HG02970 (cell line): ENCODE data around the gene AHSG.

ENCODE experiments used
- ATAC-seq: cut with Tn5 transposase; IDR thresholded peaks from one replicate; pipeline ENCODE4 v1.9.1; 2021; ENCODE audit warnings: mild to moderate bottlenecking, moderate library complexity, moderate number of reproducible peaks; ENCODE audit not compliant: unreplicated experiment, low FRiP score

Gene AHSG

GRCh38 chr3:186590580-186591295, 22.1 kb upstream of the AHSG start:
- ATAC-seq: no peak

GRCh38 chr3:186592682-186593081, 20.2 kb upstream of the AHSG start:
- ATAC-seq: no peak

GRCh38 chr3:186593862-186594261, 19.0 kb upstream of the AHSG start:
- ATAC-seq: no peak

- no peak for ATAC-seq
Measured at GRCh38 chr3:186594591-186595113, 18.2 kb upstream of the AHSG start.

- ATAC-seq: no peak
Measured at GRCh38 chr3:186596568-186597287, 16.1 kb upstream of the AHSG start.

GRCh38 chr3:186598108-186598784, 14.6 kb upstream of the AHSG start:
- no peak for ATAC-seq

- no peak for ATAC-seq
Measured at GRCh38 chr3:186598794-186599141, 14.1 kb upstream of the AHSG start.

- ATAC-seq: no peak
Measured at GRCh38 chr3:186599142-186599784, 13.6 kb upstream of the AHSG start.

- no peak for ATAC-seq
Measured at GRCh38 chr3:186599785-186600166, 13.1 kb upstream of the AHSG start.

- no peak for ATAC-seq
Measured at GRCh38 chr3:186600896-186601295, 12.0 kb upstream of the AHSG start.

- ATAC-seq: no peak
Measured at GRCh38 chr3:186603159-186603558, 9.7 kb upstream of the AHSG start.

- ATAC-seq: no peak
Measured at GRCh38 chr3:186605078-186605477, 7.8 kb upstream of the AHSG start.

- no peak for ATAC-seq
Measured at GRCh38 chr3:186605561-186606545, 7.0 kb upstream of the AHSG start.

- ATAC-seq: no peak
Measured at GRCh38 chr3:186608624-186609215, 4.1 kb upstream of the AHSG start.

GRCh38 chr3:186609247-186609868, 3.5 kb upstream of the AHSG start:
- no peak for ATAC-seq

- ATAC-seq: no peak
Measured at GRCh38 chr3:186612065-186612464, 795 bp upstream of the AHSG start.

- ATAC-seq: no peak
Measured at GRCh38 chr3:186613637-186614265, 891 bp downstream of the AHSG start.

GRCh38 chr3:186614266-186614596, 1.4 kb downstream of the AHSG start:
- ATAC-seq: no peak
